Body of pancreas (tissue), 4 donors: ENCODE results near the gene HBG2.

ENCODE experiments used
- POLR2A ChIP-seq, 3 donors: fragments of 450-650 bp; IDR thresholded peaks; one replicate each; pipeline ENCODE4 v1.6.1; 2016; ENCODE audit warnings: antibody characterized with exemption in 3 of 3, mild to moderate bottlenecking in 2 of 3
- TF ChIP-seq, protein P1 (sequence below), 7 experiments: fragments of 450-650 bp in 4 of 7; fragments of 200-600 bp in 3 of 7; sonication (generic) in 3 of 7; IDR thresholded peaks; one replicate each; pipeline ENCODE4 v1.5.1; 2016 to 2019; ENCODE audit warnings: antibody characterized with exemption in 7 of 7

DNA sequence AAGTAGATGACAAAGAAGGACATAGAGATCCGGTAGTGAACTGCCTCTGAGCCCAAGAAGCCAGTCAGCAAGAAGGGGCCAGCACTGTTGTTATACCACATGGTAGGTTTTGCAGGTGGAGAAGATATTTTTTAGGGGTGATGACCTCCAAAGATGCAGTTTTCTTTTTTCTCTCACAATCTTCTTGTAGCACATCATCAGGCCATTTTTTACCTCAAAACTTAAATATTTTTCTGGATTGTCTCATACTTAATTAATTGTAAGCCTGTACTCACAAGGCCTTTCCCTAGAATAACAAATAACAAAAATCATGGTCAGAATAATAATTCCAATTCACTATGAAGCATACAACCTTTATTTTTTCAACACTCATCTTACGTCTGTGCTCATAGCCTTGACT is 47.3 kb upstream of the HBG2 start, which contains the start of gene OR51B4:
- TF ChIP-seq, protein P1, sequence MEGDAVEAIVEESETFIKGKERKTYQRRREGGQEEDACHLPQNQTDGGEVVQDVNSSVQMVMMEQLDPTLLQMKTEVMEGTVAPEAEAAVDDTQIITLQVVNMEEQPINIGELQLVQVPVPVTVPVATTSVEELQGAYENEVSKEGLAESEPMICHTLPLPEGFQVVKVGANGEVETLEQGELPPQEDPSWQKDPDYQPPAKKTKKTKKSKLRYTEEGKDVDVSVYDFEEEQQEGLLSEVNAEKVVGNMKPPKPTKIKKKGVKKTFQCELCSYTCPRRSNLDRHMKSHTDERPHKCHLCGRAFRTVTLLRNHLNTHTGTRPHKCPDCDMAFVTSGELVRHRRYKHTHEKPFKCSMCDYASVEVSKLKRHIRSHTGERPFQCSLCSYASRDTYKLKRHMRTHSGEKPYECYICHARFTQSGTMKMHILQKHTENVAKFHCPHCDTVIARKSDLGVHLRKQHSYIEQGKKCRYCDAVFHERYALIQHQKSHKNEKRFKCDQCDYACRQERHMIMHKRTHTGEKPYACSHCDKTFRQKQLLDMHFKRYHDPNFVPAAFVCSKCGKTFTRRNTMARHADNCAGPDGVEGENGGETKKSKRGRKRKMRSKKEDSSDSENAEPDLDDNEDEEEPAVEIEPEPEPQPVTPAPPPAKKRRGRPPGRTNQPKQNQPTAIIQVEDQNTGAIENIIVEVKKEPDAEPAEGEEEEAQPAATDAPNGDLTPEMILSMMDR (IDR thresholded peaks at IDR 0.05) = no peak
- TF ChIP-seq POLR2A (IDR thresholded peaks at IDR 0.05) = no peak
